Coronary artery (tissue), 2 donors: ENCODE results near the gene STK11IP.
A peak's percentile ranks its signal among the peaks of the same experiment; 100 is the strongest.

ENCODE experiments used
- DNase-seq: peaks from one replicate; pipeline ENCODE4 v3.0.0-alpha.2; 2017; ENCODE audit warnings: low spot score
- H3K27ac ChIP-seq, 2 donors: fragments of 200-600 bp; sonication (generic); one replicate each; pipeline ENCODE4 v1.5.1; 2016 to 2019
- H3K4me3 ChIP-seq: fragments of 200-600 bp; sonication (generic); 2 replicates; pipeline ENCODE4 v1.5.1; 2016; ENCODE audit warnings: mild to moderate bottlenecking, moderate library complexity
- CTCF ChIP-seq: fragments of 200-600 bp; sonication (generic); IDR thresholded peaks from one replicate; pipeline ENCODE4 v1.5.1; 2019; ENCODE audit warnings: antibody characterized with exemption

Gene STK11IP

GRCh38 chr2:219607931-219608330 is 10.3 kb downstream of the STK11IP start:
- Histone ChIP-seq H3K4me3 (no peak overlapping the region), H3K27ac (no peak overlapping the region)
- DNase-seq = no peak
- TF ChIP-seq CTCF = no peak

GRCh38 chr2:219608399-219608964 is 10.8 kb downstream of the STK11IP start:
- TF ChIP-seq CTCF = no peak
- DNase-seq = no peak
- no peak overlapping the region for H3K4me3 ChIP-seq
- H3K27ac ChIP-seq = peak overlapping the region in 1 of 2 donors; percentile 36

DNA sequence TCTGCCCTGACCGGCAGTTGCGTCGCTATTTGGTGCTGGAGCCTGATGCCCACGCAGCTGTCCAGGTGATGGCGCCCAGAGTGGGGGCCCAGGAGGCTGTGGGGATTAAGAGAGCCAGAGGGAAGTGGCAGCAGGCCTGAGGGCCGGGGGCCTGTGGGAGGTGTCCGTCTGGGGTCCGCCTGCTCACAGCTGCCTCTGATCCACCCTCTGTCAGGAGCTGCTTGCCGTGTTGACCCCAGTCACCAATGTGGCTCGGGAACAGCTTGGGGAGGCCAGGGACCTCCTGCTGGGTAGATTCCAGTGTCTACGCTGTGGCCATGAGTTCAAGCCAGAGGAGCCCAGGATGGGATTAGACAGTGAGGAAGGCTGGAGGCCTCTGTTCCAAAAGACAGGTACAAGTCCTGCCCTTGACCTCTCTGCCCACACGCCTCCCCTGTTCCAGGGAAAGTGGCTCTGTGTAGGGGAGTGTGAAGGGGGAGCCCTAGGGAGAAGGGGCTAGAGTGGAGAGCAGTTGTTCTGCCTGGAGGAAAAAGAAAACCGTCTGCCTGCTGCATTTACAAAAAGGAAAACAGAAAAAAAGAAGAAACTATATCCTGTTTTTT is 11.6 kb downstream of the STK11IP start:
- no peak for DNase-seq
- no peak for TF ChIP-seq CTCF
- H3K27ac ChIP-seq = peak overlapping the region in 1 of 2 donors; percentile 36
- H3K4me3 ChIP-seq = no peak overlapping the region

DNA sequence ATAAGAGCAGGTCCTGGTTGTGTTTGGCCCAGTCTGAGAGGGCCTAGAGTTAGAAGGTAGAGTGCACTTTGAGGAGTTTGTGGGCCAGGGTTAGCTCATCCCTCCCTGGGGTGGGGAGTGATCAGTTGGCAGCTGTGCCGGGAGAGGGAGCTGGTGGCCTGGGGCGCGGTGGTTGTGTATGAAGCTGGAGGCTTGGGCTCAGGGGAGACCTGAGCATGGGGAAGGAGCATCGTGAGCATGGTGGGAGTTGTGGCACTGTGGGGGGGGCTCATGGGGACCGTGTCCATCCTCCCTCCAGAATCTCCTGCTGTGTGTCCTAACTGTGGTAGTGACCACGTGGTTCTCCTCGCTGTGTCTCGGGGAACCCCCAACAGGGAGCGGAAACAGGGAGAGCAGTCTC is 13.6 kb downstream of the STK11IP start:
- no peak overlapping the region for H3K27ac ChIP-seq
- no peak for TF ChIP-seq CTCF
- no peak for DNase-seq
- H3K4me3 ChIP-seq = no peak overlapping the region

DNA sequence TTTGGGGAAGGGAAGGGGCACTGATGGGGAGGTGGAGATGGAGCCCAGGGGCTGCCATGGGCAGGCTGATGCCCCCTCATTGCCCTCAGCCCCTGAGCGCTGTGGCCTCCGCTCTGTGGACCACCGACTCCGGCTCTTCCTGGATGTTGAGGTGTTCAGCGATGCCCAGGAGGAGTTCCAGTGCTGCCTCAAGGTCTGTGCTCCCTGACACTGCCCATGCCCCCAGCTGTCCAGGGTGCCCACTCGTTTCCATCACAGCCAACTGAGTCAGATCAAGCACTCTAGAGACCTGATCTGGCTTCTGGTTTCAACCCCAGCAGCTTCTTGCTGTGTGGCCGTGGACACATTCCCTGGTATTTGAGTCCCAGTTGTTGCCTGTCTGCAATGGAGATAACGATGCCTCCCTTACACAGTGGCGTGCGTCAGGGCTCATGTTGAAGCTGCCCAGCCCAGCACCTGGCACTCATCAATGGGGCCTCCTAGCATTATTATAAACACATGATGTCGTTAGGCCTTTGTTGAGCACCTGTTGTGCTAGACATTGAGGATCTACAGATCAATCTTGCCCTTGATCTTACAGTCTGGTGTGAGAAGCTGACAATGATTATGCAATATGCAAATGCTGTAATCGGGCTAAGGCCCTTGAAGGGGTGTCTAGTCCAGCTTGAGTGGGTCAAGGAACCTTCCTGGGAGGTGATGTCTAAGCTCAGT is 14.4 kb downstream of the STK11IP start:
- DNase-seq = no peak

GRCh38 chr2:219612577-219613286 is 15.1 kb downstream of the STK11IP start:
- no peak overlapping the region for H3K27ac ChIP-seq

More for the DNA sequence above, 14.4 kb downstream of the STK11IP start:
- Histone ChIP-seq H3K27ac (no peak overlapping the region), H3K4me3 (no peak overlapping the region)
- no peak for TF ChIP-seq CTCF

More at GRCh38 chr2:219612577-219613286, 15.1 kb downstream of the STK11IP start:
- no peak overlapping the region for H3K4me3 ChIP-seq
- no peak for TF ChIP-seq CTCF
- DNase-seq = no peak
